HG03045 (cell line): ENCODE measurements around the gene SLC6A12.

Experiments
- ATAC-seq: cut with Tn5 transposase; IDR thresholded peaks from one replicate; pipeline ENCODE4 v1.9.1; 2021; ENCODE audit warnings: mild to moderate bottlenecking, moderate library complexity; ENCODE audit not compliant: unreplicated experiment

SLC6A12 gene

DNA sequence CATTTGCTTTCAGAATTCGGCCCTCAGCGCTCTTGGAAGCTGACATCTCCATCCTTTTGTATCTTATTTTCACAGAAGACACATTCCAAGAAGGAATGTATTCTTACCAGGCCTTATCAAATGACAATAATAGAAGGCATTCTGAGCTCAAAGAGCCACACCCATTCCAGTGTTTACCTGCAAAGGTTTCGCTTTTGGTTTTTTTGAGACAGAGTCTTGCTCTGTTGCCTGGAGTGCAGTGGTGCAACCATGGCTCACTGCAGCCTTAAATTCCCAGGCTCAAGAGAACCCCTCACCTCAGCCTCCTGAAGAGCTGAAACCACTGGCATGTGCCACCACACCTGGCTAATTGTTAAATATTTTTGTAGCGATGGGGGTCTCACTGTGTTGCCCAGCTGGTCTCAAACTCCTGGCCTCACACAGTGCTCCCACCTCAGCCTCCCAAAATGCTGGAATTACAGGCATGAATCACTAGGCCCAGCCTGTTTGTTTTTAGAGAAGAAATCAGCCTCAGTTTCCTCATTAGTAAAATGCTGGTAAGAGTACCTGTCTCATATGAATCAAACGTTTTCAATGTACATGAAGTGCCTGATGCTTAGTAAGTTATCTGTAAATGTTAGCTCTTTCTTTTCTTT, 69.2 kb downstream of the SLC6A12 start:
- no peak for ATAC-seq

DNA sequence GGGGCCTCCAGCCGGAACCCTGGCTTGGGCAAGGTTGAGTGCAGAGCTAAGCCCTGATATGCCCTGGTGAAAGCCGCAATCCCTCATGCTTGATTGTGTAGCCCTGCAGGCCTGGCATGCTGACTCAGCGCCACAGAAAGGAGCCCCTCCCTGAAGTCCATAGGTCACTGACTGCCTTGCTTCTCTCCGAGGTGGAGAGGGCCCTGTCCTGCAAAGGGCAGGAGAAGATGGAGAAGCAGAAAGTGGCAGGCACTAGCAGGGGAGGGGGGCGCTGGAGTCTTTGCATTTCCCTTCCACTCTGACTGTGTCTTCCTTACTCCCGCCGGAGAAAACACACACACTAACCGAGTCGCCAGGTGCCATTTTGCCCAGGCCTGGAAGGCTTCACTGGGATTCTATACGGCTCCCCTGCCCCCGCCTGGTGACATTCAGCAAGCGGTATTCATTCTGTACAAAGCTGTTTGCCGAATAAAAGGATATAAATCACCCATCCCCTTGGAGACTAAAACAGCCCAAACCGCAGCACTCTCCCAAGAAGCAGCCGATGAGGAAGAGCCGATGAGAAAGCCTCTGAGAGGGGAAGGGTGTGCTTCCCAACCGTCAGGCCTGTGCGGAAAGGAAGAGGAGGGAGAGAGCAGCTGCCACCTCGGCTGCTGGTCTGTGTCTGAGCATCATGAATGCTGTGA, 69.8 kb downstream of the SLC6A12 start:
- no peak for ATAC-seq

DNA sequence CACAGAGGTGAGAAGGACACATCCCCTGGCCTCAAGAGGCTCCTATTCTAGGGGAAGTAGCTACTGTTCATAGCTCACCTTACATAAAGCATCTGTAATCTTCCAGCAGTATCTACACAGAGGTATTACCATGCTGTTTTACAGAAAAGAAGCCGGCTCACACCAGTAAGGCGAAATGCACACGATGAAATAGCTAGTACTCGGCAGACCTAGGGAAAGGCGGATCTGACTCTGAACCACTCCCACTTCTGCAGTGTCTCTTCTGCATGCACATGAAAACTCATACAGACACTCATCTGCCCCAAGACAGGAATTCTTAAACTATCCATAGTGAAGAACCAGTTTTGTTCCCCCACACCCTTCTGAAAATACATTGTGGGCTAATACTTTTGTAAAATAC, 73.8 kb downstream of the SLC6A12 start:
- no peak for ATAC-seq
